ENCODE results near the gene KIF12. TPM values are rescaled to one million over a fixed set of nuclear protein-coding genes. Genes with fewer than 3 reads are reported as not detected.

KIF12 gene
- total and polyA plus RNA-seq, 2 of the 13 experiments (the other 11 are each of a cell fraction or from before 2014, with no cell fraction given) = 1.8 to 12.5 TPM

DNA sequence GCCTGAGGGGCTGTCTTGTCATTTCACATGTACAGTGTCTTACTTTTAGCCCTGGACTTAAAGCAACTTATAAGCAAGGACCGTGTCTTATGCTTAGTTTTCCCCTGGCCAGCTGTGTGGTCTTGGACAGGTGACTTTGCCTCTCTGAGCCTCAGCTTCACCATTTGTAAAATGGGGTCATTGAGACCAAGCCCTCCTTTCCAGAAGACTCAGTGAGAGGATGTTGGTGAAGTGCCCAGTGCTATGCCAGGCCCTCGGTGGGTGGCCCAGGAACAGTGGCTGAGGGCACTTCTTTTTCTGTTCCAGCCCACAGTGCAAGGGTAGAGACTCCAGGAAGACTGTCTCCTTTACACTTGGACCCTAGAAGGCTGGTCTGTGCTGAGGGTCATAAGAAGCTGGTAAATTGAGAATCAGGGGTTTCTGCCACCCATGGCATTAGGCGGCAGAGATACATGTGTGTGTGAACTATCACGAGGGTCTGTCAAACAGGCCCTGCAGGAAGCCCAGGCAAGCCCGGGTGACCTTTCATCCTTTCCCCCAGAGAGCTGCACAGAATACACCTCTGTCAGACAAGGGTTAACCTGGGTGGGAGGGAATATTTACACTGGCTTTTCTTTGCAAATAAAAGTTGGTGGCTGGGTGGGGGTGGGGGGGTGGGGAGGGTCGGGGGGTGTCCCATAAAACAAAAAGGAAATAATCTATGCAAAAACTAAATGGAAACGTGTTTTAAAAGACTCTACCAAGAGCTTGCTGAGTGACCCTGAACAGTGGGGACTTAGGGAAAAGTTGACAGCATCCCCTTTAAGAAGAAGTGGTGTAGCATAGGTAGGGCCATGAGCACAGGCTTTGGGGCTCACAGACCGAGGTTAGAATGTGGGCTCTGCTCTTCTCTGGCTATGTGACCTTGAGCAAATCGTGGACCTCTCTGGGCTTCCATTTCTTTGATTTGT is 20.4 kb upstream of the KIF12 start (continued):
- TF ChIP-seq SKIL (CRISPR knock-in tag; IDR thresholded peaks at IDR 0.05; ENCODE audit: borderline replicate concordance) (0 out of 2 replicates have a peak, but pooled peaks have one; percentile 16), PITX1 (CRISPR knock-in tag; IDR thresholded peaks at IDR 0.05) (peak; percentile 58; the same call in 1 of the 2 replicates), MXD4 (CRISPR knock-in tag; IDR thresholded peaks at IDR 0.05) (no peak), PBX2 (CRISPR knock-in tag; IDR thresholded peaks at IDR 0.05) (no peak), TP53 (CRISPR knock-in tag; conservative IDR thresholded peaks at IDR 0.05) (no peak), KDM6A (CRISPR knock-in tag; IDR thresholded peaks at IDR 0.05; ENCODE audit: low read depth) (peak; percentile 16; the same call in 1 of the 2 replicates), MEIS2 (CRISPR knock-in tag; IDR thresholded peaks at IDR 0.05) (no peak), SRSF1 (optimal IDR thresholded peaks at IDR 0.05; ENCODE audit: low read depth, low read length) (no peak), NFIC (IDR thresholded peaks at IDR 0.05; ENCODE audit: low read length) (no peak), RXRA (CRISPR knock-in tag; IDR thresholded peaks at IDR 0.05) (peak; percentile 49; the same call in 1 of the 2 replicates), MAF1 (CRISPR knock-in tag; IDR thresholded peaks at IDR 0.05; ENCODE audit: borderline replicate concordance) (no peak), ZBTB7B (CRISPR knock-in tag; IDR thresholded peaks at IDR 0.05) (peak; percentile 96), RXRB (CRISPR knock-in tag; IDR thresholded peaks at IDR 0.05; ENCODE audit: borderline replicate concordance) (peak; percentile 84), ZNF710 (CRISPR knock-in tag; IDR thresholded peaks at IDR 0.05; ENCODE audit: borderline replicate concordance) (no peak), YY1 (IDR thresholded peaks at IDR 0.05; ENCODE audit: insufficient read depth, insufficient replicate concordance, low read depth, low read length) (no peak), MXD1 (CRISPR knock-in tag; IDR thresholded peaks at IDR 0.05) (no peak), ZFP36L2 (CRISPR knock-in tag; IDR thresholded peaks at IDR 0.05) (no peak), KLF16 (CRISPR knock-in tag; IDR thresholded peaks at IDR 0.05) (0 out of 4 replicates have a peak, but pooled peaks of 1 of the 2 experiments have one; percentile 18), ZSCAN12 (CRISPR knock-in tag; IDR thresholded peaks at IDR 0.05) (no peak), PPARG (CRISPR knock-in tag; conservative IDR thresholded peaks at IDR 0.05) (peak; percentile 90), MLLT10 (CRISPR knock-in tag; IDR thresholded peaks at IDR 0.05) (no peak), HNRNPLL (IDR thresholded peaks at IDR 0.05; ENCODE audit: low read depth, low read length, poor library complexity, severe bottlenecking) (no peak)
- TF ChIP-seq, protein P1, sequence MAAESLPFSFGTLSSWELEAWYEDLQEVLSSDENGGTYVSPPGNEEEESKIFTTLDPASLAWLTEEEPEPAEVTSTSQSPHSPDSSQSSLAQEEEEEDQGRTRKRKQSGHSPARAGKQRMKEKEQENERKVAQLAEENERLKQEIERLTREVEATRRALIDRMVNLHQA (CRISPR knock-in tag; IDR thresholded peaks at IDR 0.05) = no peak
